ENCODE results near the gene CDKN2AIPNL.

CDKN2AIPNL gene

GRCh38 chr5:134417707-134418106, 6.0 kb upstream of the CDKN2AIPNL start:
- Histone ChIP-seq H3K9me2 (replicated peaks; ENCODE audit: low read depth, low read length) (no peaks in the 10 kb centered on the region), H4K20me1 (ENCODE audit: insufficient read depth, low read length, poor library complexity, severe bottlenecking) (no peaks in the 10 kb centered on the region), H3K9ac (ENCODE audit: low read depth, low read length, poor library complexity, severe bottlenecking) (no peak overlapping the region), H3K79me2 (ENCODE audit: insufficient read depth, low read length) (no peaks in the 10 kb centered on the region), H3K4me1 (ENCODE audit: insufficient read depth, low read length, poor library complexity, severe bottlenecking) (no peaks in the 10 kb centered on the region), H3F3A (ENCODE audit: low read depth) (no peaks in the 10 kb centered on the region), H3K27me3 (ENCODE audit: insufficient read depth, low read length, poor library complexity, severe bottlenecking) (no peaks in the 10 kb centered on the region), H3K4me2 (ENCODE audit: low read depth, low read length, poor library complexity, severe bottlenecking) (no peak overlapping the region), H3K36me3 (ENCODE audit: insufficient read depth, low read length) (no peaks in the 10 kb centered on the region), H2AFZ (ENCODE audit: low read length) (no peak overlapping the region), H3K9me3 (ENCODE audit: insufficient read depth, low read depth, low read length) (no peaks in the 10 kb centered on the region), H3K4me3 (ENCODE audit: low read length, poor library complexity, severe bottlenecking) (no peak overlapping the region)
- TF ChIP-seq EZH2phosphoT487 (IDR thresholded peaks at IDR 0.05; ENCODE audit: borderline replicate concordance) (no peak), CTCF (conservative IDR thresholded peaks at IDR 0.05; ENCODE audit: low read length) (no peak)

GRCh38 chr5:134413046-134413445, 1.4 kb upstream of the CDKN2AIPNL start:
- H3K79me2 ChIP-seq (ENCODE audit: insufficient read depth, low read length) = peaks cover 31% of the 10 kb centered on the region
- no peak overlapping the region for H3K4me2 ChIP-seq (ENCODE audit: low read depth, low read length, poor library complexity, severe bottlenecking)
- no peak overlapping the region for H3K4me3 ChIP-seq (ENCODE audit: low read length, poor library complexity, severe bottlenecking)
- H3K9me3 ChIP-seq (ENCODE audit: insufficient read depth, low read depth, low read length) = no peaks in the 10 kb centered on the region
- peaks cover 16% of the 10 kb centered on the region for H4K20me1 ChIP-seq (ENCODE audit: insufficient read depth, low read length, poor library complexity, severe bottlenecking)
- H3K27me3 ChIP-seq (ENCODE audit: insufficient read depth, low read length, poor library complexity, severe bottlenecking) = no peaks in the 10 kb centered on the region
- H3K4me1 ChIP-seq (ENCODE audit: insufficient read depth, low read length, poor library complexity, severe bottlenecking) = peaks cover 16% of the 10 kb centered on the region
- TF ChIP-seq CTCF (conservative IDR thresholded peaks at IDR 0.05; ENCODE audit: low read length) (no peak), EZH2phosphoT487 (IDR thresholded peaks at IDR 0.05; ENCODE audit: borderline replicate concordance) (no peak)
- H3F3A ChIP-seq (ENCODE audit: low read depth) = no peaks in the 10 kb centered on the region
- no peaks in the 10 kb centered on the region for H3K36me3 ChIP-seq (ENCODE audit: insufficient read depth, low read length)
- H3K9ac ChIP-seq (ENCODE audit: low read depth, low read length, poor library complexity, severe bottlenecking) = no peak overlapping the region
- no peak overlapping the region for H2AFZ ChIP-seq (ENCODE audit: low read length)
- H3K9me2 ChIP-seq (replicated peaks; ENCODE audit: low read depth, low read length) = no peaks in the 10 kb centered on the region

GRCh38 chr5:134411228-134411545, 494 bp downstream of the CDKN2AIPNL start:
- Histone ChIP-seq H3K27me3 (ENCODE audit: insufficient read depth, low read length, poor library complexity, severe bottlenecking) (no peaks in the 10 kb centered on the region), H3K9me3 (ENCODE audit: insufficient read depth, low read depth, low read length) (no peaks in the 10 kb centered on the region), H3K4me2 (ENCODE audit: low read depth, low read length, poor library complexity, severe bottlenecking) (peak overlapping the region; percentile 94)

More at GRCh38 chr5:134411228-134411545, 494 bp downstream of the CDKN2AIPNL start:
- Histone ChIP-seq H3K4me3 (ENCODE audit: low read length, poor library complexity, severe bottlenecking) (peak overlapping the region; percentile 98), H3K4me1 (ENCODE audit: insufficient read depth, low read length, poor library complexity, severe bottlenecking) (peaks cover 16% of the 10 kb centered on the region), H3K9me2 (replicated peaks; ENCODE audit: low read depth, low read length) (no peaks in the 10 kb centered on the region), H3K36me3 (ENCODE audit: insufficient read depth, low read length) (no peaks in the 10 kb centered on the region), H3K79me2 (ENCODE audit: insufficient read depth, low read length) (peaks cover 31% of the 10 kb centered on the region), H3F3A (ENCODE audit: low read depth) (no peaks in the 10 kb centered on the region), H2AFZ (ENCODE audit: low read length) (peak overlapping the region; percentile 84), H4K20me1 (ENCODE audit: insufficient read depth, low read length, poor library complexity, severe bottlenecking) (peaks cover 16% of the 10 kb centered on the region), H3K9ac (ENCODE audit: low read depth, low read length, poor library complexity, severe bottlenecking) (peak overlapping the region; percentile 89)
- TF ChIP-seq CTCF (conservative IDR thresholded peaks at IDR 0.05; ENCODE audit: low read length) = no peak
- TF ChIP-seq EZH2phosphoT487 (IDR thresholded peaks at IDR 0.05; ENCODE audit: borderline replicate concordance) = no peak

Data from Loucy (cell line).